ENCODE results near the gene GUCA2B.

DNA sequence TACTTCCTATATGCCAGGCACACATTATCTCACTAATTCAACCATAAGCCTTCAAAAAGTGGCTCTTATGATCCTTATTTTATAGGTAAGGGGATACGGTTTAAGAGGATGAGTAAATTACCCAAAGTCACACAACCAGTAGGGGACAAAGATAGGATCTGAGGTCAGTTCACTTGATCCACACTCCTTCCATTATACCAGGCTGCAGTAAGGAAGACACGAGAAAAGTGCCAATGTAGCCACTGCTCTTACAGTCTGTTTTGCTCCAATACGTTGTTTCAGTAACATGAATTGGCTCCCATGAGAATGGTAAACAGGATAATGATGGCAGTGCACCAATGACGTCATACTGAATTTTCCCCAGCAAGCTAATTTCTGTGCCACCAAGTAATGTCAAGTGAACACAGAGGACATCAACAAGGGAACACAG is 26.7 kb downstream of the GUCA2B start:
- TF ChIP-seq, protein P1, sequence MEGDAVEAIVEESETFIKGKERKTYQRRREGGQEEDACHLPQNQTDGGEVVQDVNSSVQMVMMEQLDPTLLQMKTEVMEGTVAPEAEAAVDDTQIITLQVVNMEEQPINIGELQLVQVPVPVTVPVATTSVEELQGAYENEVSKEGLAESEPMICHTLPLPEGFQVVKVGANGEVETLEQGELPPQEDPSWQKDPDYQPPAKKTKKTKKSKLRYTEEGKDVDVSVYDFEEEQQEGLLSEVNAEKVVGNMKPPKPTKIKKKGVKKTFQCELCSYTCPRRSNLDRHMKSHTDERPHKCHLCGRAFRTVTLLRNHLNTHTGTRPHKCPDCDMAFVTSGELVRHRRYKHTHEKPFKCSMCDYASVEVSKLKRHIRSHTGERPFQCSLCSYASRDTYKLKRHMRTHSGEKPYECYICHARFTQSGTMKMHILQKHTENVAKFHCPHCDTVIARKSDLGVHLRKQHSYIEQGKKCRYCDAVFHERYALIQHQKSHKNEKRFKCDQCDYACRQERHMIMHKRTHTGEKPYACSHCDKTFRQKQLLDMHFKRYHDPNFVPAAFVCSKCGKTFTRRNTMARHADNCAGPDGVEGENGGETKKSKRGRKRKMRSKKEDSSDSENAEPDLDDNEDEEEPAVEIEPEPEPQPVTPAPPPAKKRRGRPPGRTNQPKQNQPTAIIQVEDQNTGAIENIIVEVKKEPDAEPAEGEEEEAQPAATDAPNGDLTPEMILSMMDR (conservative IDR thresholded peaks at IDR 0.05; ENCODE audit: low read depth, low read length) = no peak
- TF ChIP-seq NFE2L2 (IDR thresholded peaks at IDR 0.05; ENCODE audit: low read depth, low read length) (no peak), MAZ (IDR thresholded peaks at IDR 0.05; ENCODE audit: borderline replicate concordance, low read depth, low read length) (no peak), POLR2A (IDR thresholded peaks at IDR 0.05; ENCODE audit: low read depth, low read length) (no peak), BHLHE40 (IDR thresholded peaks at IDR 0.05; ENCODE audit: low read depth, low read length) (no peak), RAD21 (IDR thresholded peaks at IDR 0.05; ENCODE audit: low read length) (no peak), RFX5 (IDR thresholded peaks at IDR 0.05; ENCODE audit: low read depth, low read length) (no peak), MAFK (IDR thresholded peaks at IDR 0.05; ENCODE audit: low read depth, low read length) (no peak), SMC3 (IDR thresholded peaks at IDR 0.05; ENCODE audit: low read depth, low read length) (no peak)
- TF ChIP-seq, protein P2, sequence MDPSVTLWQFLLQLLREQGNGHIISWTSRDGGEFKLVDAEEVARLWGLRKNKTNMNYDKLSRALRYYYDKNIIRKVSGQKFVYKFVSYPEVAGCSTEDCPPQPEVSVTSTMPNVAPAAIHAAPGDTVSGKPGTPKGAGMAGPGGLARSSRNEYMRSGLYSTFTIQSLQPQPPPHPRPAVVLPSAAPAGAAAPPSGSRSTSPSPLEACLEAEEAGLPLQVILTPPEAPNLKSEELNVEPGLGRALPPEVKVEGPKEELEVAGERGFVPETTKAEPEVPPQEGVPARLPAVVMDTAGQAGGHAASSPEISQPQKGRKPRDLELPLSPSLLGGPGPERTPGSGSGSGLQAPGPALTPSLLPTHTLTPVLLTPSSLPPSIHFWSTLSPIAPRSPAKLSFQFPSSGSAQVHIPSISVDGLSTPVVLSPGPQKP (IDR thresholded peaks at IDR 0.05; ENCODE audit: borderline replicate concordance, low read depth, low read length) = no peak
- TF ChIP-seq, protein P3, sequence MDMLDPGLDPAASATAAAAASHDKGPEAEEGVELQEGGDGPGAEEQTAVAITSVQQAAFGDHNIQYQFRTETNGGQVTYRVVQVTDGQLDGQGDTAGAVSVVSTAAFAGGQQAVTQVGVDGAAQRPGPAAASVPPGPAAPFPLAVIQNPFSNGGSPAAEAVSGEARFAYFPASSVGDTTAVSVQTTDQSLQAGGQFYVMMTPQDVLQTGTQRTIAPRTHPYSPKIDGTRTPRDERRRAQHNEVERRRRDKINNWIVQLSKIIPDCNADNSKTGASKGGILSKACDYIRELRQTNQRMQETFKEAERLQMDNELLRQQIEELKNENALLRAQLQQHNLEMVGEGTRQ (IDR thresholded peaks at IDR 0.05; ENCODE audit: low read depth, low read length) = no peak

All from IMR-90 (cell line).